Erythroblast (primary cell): Measurements from ENCODE around the gene GPT2.

Source experiments
- GATA1 ChIP-seq: IDR thresholded peaks from 2 replicates; pipeline ENCODE4 v1.6.1; 2011; ENCODE audit warnings: low read depth, mild to moderate bottlenecking, control low read depth, low read length, moderate library complexity
- POLR2A ChIP-seq: IDR thresholded peaks from 2 replicates; pipeline ENCODE4 v1.6.1; 2011; ENCODE audit warnings: mild to moderate bottlenecking, low read length

DNA sequence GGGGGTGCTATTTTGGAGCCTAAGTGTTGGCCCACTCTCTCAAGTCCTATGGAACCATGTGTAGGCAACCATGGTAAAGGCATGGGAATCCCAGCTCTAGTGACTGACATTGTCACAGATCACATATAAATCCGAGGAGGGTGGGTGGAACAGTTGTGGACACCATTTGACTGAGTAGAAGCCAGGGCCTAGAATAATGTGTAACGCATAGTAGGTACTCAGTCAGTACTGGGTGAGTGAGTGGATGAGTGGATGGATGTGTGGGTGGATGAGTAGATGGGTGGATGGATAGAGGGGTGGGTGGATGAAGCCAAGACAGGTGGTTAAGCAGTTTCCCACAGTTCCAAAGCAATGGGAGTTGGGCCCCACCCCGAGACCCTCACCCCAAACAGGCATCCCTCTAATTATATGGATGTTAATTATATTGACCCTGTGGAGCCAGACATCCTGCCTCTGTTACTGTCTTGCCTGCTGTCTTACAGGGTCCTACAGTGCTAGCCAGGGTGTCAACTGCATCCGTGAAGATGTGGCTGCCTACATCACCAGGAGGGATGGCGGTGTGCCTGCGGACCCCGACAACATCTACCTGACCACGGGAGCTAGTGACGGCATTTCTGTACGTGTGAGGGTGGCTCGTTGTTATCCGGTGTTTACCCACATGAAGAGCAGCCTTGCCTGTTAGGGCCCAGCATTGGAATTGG lies 22.3 kb downstream of the GPT2 start:
- no peak for TF ChIP-seq POLR2A
- TF ChIP-seq GATA1, result no peak
